SH-SY5Y (cell line): Measurements from ENCODE around the gene DIAPH1.

Experiments used
- GATA2 ChIP-seq: IDR thresholded peaks from 2 replicates; pipeline ENCODE4 v1.6.1; 2011; ENCODE audit warnings: mild to moderate bottlenecking, low read depth, low read length
- GATA3 ChIP-seq: IDR thresholded peaks from 2 replicates; pipeline ENCODE4 v1.6.1; 2011; ENCODE audit warnings: low read depth, mild to moderate bottlenecking, low read length, moderate library complexity

DNA sequence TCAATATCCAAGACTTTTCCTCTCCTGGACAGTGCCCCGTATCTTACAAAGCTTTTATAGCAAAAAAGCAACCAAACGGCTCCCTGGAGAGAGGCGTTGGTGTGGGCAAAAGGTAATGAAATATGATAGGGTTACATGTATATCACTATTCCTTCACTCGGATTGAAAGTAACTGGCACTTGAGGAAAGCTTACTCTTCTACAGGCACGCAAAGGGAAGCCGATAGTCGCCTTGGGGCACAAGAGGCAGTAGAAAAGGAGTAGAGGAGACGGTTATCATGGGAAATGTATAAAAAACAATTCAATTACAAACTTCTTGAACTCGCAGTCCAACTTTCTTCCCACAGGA, 1.1 kb downstream of the DIAPH1 start:
- TF ChIP-seq GATA3 = no peak
- TF ChIP-seq GATA2 = no peak
